Ureter (tissue), 1 donor: ENCODE results near the gene RBFOX2. TPM values are rescaled to one million over a fixed set of nuclear protein-coding genes. Genes with fewer than 3 reads are reported as not detected.
"Not testable (repeated sequence)": the region's sequence is repeated elsewhere in the genome, so short reads cannot be mapped to it uniquely, and the experiment has no call there.

Experiments
- DNase-seq: peaks from one replicate; pipeline ENCODE4 v3.0.0-alpha.2; 2020; ENCODE audit warnings: low spot score
- total RNA-seq: library from RNA; stranded (reverse); gene quantifications from one replicate; pipeline ENCODE4 v1.2.4, GENCODE V29; 2023
- donor health status: DM: yes; HTN: yes; CAD: no.

Gene RBFOX2
- total RNA-seq, 1 donor from 2014 or later, result 115 TPM

- no peak for DNase-seq
These were observed 13.6 kb upstream of the RBFOX2 start for GRCh38 chr22:36042240-36042639.

- DNase-seq, result no peak
These were observed 10.5 kb upstream of the RBFOX2 start for GRCh38 chr22:36039125-36039524.

GRCh38 chr22:36037102-36037758, 8.6 kb upstream of the RBFOX2 start:
- no peak for DNase-seq

GRCh38 chr22:36036167-36036624, 7.6 kb upstream of the RBFOX2 start:
- no peak for DNase-seq

- no peak for DNase-seq
These were observed 4.0 kb upstream of the RBFOX2 start for GRCh38 chr22:36032611-36033010.

- DNase-seq, result no peak
These were observed 757 bp upstream of the RBFOX2 start for GRCh38 chr22:36029406-36029755.

- DNase-seq, result no peak
These were observed 534 bp downstream of the RBFOX2 start for GRCh38 chr22:36027935-36028645.

- no peak for DNase-seq
These were observed 1.1 kb downstream of the RBFOX2 start for GRCh38 chr22:36027579-36027934.

GRCh38 chr22:36026741-36027140, 1.9 kb downstream of the RBFOX2 start:
- DNase-seq, result no peak

- DNase-seq, result no peak
These were observed 5.9 kb downstream of the RBFOX2 start for GRCh38 chr22:36022697-36023096.

GRCh38 chr22:36022162-36022561, 6.5 kb downstream of the RBFOX2 start:
- DNase-seq, result no peak

- DNase-seq, result no peak
These were observed 6.9 kb downstream of the RBFOX2 start for GRCh38 chr22:36021606-36022153.

- DNase-seq, result not testable (repeated sequence)
These were observed 7.8 kb downstream of the RBFOX2 start for GRCh38 chr22:36020865-36021264.

- no peak for DNase-seq
These were observed 11.0 kb downstream of the RBFOX2 start for GRCh38 chr22:36017651-36018091.

- no peak for DNase-seq
These were observed 11.9 kb downstream of the RBFOX2 start for GRCh38 chr22:36016684-36017083.

GRCh38 chr22:36015811-36016529, 12.7 kb downstream of the RBFOX2 start:
- no peak for DNase-seq

GRCh38 chr22:36015155-36015810, 13.3 kb downstream of the RBFOX2 start:
- DNase-seq, result no peak

GRCh38 chr22:36014546-36015074, 14.0 kb downstream of the RBFOX2 start:
- no peak for DNase-seq

- no peak for DNase-seq
These were observed 16.3 kb downstream of the RBFOX2 start for GRCh38 chr22:36012332-36012731.

- no peak for DNase-seq
These were observed 17.7 kb downstream of the RBFOX2 start for GRCh38 chr22:36010882-36011281.

GRCh38 chr22:36010090-36010489, 18.5 kb downstream of the RBFOX2 start:
- DNase-seq, result no peak

- no peak for DNase-seq
These were observed 19.5 kb downstream of the RBFOX2 start for GRCh38 chr22:36009085-36009484.
